HG03159 (cell line): ENCODE results near the gene ZCCHC13.
"Not testable (repeated sequence)": the region's sequence is repeated elsewhere in the genome, so short reads cannot be mapped to it uniquely, and the experiment has no call there.

ENCODE experiments used
- ATAC-seq: cut with Tn5 transposase; IDR thresholded peaks from one replicate; pipeline ENCODE4 v1.9.1; 2021; ENCODE audit warnings: mild to moderate bottlenecking, moderate library complexity; ENCODE audit not compliant: unreplicated experiment

Gene ZCCHC13

DNA sequence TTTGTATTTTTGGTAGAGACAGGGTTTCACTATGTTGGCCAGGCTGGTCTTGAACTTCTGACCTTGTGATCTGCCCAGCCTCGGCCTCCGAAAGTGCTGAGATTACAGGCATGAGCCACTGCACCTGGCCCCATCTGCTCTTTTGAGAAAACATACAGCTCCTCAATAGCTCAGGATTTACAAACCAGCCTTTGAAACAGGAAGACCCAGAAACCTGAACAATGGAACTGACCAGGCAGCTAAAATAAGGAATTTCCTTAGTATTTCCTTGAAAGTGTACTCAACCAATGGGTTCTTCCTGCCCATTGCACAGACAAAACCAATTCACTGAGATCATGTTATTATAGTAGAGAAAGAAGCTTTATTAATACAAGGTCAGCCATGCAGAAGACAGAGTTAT is 15.3 kb downstream of the ZCCHC13 start:
- ATAC-seq, result not testable (repeated sequence)

DNA sequence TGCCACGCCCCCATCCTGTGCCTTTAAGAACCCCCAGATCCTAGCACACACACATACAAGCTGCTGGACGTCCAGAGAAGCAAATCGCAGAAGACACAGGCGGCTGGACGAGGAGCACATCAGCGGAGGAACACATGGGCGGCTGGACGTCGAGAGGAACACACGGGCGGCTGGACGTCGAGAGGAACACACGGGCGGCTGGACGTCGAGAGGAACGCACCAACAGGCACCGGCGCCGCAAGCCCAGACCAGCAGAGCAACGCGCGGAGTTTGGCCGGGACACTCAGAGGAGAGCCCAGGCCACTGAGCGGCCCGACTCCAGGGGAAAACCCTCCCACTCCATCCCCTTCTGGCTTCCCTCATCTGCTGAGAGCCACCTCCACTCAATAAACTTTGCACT is 17.2 kb downstream of the ZCCHC13 start:
- ATAC-seq, result no peak

DNA sequence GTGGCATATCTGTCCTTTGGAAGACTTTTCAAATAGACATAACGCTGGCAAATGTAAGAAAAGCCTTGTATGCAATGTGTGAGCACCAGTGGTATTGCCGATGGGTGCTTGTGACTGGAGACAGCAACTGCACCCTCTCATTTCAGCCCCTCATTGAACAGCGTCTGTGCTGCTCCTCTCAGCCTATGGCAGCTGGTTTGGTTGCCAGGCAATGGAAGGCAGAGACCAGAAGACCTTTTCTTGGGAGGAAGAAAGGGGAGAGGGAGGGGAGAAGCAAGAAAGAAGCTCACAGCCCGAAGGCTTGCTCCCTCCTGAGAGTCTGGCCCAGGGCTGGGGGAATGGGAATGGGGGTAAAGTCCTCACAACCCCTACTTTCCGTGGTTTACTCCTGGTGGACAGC is 20.2 kb downstream of the ZCCHC13 start:
- ATAC-seq, result no peak

DNA sequence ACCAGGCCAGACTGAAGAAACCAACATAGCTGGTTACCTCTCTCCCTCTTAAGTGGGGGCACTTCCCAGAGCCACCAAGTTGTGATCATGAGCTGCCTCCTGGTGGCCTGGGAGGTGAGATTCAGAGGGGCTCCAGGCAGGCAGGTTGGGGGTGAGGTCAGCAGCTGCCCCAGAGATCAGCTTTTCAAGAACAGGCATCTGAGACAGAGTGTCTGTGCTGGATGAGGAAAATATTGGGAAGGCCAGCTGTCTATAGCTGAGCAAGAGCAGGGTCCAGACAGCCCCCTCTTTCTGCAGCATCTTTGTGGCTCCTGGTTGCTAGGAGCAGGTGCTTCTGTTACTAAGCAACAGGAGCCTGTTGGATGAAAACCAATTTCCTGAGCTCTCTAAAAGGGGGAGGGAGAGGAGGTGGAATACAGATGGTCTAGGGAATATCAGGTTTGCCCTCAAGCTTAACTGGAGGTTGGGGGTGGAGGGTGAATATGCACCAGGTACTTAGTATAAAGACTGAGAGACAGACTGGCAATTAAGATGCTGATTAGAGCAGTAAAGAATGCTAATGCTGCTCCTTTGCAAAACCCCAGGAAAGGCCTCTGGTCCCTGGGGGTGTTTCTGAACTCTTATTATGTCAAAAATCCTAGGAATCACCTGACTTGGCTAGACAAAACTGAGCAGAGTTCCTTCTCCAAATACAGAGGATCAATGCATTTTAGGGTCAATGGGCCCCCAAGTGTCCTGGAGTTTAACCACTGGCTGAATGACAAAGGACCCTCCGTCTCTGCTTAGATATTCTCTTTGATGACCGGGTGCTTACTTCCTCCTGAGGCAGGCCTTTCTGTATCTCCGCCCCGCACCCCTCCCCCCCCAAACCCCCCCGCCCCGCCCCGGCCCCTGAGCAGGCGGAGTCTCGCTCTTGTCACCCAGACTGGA is 21.4 kb downstream of the ZCCHC13 start:
- no peak for ATAC-seq

DNA sequence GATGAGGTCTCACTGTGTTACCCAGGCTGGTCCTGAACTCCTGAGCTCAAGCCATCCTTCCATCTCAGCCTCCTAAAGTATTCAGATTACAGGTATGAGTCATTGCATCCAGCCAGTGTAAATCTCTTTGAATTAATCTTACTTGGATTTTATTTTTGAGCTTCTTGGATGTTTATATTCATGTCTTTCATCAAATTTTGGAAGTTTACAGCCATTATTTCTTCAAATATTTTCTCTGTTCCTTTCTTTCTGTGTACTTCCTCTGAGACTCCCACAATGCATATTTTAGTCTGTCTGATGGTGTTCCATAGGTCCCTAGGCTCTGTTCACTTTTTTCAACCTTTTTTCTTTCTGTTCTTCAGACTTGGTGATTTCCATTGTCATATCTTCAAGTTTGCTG is 34.9 kb downstream of the ZCCHC13 start:
- no peak for ATAC-seq

DNA sequence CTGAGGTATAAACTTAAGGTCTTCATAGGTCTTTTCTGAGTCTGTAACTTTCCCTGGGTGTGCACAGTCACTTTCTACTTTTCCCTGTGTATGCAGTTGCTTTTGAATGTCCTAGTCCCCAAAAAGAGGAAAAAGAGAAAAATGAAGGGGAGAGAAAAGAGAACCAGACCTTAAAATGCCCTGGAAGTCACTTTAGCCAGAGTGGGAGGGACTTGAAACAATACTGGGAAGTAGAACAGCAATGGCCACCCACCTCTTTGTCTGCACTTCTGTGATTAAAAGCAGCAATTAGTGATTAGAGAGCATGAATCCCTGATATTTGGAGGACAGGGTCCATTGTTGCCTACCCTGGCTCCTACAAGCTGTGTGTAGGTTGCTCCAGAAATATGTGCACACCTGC is 36.1 kb downstream of the ZCCHC13 start:
- ATAC-seq, result no peak

DNA sequence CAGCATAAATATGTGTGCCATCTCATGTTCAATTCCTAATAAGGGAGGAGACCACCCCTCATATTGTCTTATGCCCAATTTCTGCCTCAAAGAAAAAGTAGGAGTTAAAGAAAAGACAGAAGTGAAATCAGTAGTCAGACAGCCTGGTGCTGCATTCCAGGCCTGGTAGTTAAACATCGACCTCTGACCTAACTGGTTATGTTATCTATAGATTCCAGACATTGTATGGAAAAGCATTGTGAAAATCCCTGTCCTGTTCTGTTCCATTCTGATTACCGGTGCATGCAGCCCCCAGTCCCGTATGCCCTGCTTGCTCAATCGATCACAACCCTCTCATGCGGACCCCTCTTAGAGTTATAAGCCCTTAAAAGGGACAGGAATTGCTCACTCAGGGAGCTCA is 38.2 kb downstream of the ZCCHC13 start:
- not testable (repeated sequence) for ATAC-seq

DNA sequence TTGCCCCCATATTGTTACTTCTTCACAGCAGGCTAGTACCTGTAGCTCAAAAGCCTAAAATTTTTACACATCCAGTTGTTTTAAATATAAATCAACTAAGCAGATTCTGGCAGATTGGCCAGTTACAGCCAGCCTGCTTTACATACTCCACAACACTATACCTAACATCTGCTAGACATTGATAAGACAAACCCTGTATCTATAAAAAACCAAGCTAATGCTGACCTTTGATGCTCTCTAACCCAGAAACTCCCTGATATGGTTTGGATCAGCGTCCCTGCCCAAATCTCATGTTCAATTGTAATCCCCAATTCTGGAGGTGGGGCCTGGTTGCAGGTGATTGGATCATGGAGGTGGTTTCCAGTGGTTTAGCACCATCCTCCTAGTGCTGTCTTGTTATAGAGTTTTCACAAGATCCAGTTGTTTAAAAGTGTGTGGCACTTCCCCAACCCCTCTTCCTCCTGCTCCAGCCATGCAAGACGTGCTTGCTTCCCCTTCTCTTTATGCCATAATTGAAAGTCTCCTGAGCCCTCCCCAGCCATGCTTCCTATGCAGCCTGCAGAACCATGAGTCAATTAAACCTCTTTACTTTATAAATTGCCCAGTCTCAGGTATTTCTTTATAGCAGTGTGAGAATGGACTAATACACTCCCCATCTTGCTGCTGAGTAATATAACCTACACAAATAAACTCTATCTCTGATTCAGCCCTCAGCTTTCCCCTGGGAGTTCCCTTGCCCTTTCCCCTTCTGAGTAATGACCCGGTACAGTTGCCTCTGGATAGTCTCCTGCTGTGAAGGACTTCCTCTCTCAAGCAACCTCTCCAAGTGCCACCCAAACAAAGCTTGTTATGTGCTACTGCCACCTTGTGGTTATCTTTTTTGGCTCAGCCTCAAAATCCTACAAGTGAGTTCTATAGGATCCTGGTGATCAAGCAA is 39.6 kb downstream of the ZCCHC13 start:
- ATAC-seq, result peak; percentile 84

DNA sequence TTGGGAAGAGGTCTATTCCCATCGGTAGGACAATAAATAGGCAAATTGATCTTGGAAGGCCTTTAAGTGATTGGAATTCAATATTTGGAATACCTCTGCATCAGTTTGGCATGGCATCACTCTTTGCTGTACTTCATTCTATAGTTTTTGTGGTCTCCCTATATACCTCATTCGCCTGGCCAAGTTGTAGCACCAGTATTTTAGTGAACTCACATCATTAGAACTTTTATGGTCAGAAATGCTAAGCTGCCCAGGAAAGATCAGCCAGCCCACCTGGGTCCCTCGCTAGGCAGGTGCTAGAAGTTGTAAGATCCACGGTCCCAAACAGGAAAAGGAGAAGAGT is 40.3 kb downstream of the ZCCHC13 start:
- peak; percentile 24 for ATAC-seq

DNA sequence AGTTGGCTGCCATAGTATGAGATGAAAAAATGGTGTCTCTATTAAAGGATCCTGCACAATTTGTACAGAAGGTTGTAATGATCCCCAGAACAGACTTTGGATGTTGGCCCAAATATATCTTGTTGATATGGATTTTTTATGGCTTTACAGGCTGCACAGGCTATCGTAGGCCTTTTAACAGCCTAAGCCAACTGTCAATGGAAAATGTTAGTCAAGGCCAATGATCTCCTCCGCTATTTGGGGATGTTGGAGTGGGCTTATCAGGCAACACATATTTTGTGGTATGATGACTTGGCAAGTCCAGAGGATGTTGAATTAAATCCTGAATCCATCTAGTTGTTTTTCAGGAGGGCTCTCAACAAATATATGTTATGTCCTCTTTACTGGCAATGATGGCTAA is 42.1 kb downstream of the ZCCHC13 start:
- ATAC-seq, result no peak

DNA sequence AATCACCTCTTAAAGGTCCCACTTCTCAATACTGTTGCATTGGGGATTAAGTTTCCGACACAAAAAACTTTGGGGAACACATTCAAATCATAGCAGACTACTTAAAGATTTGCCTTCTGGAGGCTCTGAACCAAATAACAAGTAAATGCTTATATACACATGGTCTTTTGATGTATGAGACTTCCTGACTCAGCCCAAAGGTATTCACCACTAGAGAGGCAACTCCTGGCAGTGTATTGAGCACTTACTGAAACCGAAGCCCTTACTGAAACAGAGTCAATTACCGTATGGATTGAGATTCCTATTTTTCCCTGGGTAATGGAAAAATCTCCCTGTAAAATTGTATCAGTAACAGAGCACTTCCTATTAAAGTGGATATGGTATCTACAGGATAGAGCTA is 45.4 kb downstream of the ZCCHC13 start:
- no peak for ATAC-seq

DNA sequence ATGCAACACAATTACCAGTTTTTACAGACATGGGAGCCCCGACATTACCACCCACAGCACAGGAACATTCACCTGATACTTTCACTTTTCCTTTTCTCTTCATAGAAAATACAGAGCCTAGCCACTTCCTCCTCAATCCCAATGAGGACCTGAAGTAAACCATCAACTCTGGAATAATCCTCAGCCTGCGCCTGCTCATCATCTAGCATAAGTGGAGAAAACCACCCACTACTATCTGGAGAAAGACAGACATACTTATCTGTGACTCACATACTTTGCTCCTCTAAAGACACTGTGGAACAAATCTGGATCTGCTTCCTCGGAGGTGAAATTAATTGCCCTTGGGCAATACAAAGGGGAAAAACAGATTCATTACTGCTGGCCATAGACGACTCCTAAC is 47.8 kb downstream of the ZCCHC13 start:
- no peak for ATAC-seq

DNA sequence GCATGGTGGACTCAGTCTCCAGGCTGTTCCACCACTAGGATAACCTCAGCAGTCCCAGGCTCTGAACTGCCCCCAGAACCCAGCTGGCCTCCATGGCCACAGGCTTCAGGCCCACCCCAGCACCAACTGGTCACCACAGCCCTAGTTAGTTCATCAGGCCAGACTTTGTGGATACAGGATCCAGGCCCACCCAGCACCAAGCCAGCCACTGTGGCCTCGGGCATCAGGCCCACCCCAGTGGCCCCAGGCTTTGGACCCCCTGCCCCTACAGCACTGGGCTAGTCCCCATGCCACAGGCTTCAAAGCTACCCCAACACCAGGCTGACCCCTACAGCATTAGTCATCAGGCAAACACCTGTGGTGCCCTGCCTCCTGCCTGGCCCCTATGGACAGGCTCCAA is 50.0 kb downstream of the ZCCHC13 start:
- no peak for ATAC-seq
